SIG-M5 treated with dmso at 0.1 percent for 504 hours (cell line): Measurements from ENCODE around the gene SORBS1.

Experiments used
- DNase-seq: peaks from one replicate; lab custom pipeline; 2025; ENCODE audit not compliant: unreplicated experiment; lab: John Stamatoyannopoulos, UW

The SORBS1 gene

GRCh38 chr10:95277201-95277570 is 284.0 kb downstream of the SORBS1 start:
- DNase-seq = no peak

GRCh38 chr10:95276367-95277200 is 284.6 kb downstream of the SORBS1 start:
- no peak for DNase-seq

DNA sequence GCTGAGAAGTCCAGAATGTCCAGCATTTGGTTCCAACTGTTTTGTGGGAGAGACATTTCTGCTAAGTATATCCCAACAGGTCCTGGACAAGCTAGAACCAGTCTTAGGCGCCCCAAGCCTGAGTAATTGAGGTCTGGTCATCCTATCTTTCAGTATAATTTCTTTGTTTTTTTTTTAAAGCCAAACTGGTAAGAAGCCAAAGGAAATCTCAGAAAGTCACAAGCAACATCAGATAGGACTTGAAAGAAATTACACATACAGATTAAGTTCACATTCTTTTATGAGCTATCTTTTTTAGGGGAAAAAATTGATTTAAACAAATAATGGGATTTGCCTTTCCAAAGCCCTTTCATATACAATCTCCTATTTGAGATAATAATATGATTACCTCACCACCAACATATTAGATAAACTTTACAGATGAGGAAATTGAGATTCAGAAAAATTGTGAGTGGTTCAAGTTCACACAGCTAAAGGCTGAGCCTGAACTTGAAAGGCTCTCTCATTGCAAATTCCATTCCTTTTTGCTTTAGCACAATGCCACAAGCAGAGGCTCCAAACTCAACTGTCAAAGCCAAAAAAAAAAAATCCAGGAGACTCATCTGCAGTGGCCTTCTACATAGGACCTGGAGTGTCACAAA is 285.3 kb downstream of the SORBS1 start:
- no peak for DNase-seq

- DNase-seq = no peak
These were observed 287.5 kb downstream of the SORBS1 start for GRCh38 chr10:95273393-95274312.

GRCh38 chr10:95268438-95268837 is 292.7 kb downstream of the SORBS1 start:
- no peak for DNase-seq

DNA sequence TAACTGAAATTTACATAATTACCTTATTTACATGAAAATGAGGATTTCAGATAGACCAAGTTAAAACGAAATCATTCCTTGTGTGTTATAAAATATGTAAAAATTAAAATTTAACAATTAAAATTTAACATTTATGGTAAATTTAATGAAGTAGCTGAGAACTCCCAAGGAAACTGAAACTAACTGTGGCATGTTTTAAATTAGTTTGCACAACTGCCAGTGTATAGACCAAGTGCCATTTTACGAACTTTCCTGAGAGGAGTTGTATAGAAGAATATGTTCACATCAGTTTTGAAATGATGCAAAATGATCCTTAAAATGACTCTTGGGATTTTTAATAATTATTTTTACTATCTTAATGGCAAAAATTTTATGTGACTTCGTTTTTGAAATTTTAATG is 293.9 kb downstream of the SORBS1 start:
- no peak for DNase-seq

DNA sequence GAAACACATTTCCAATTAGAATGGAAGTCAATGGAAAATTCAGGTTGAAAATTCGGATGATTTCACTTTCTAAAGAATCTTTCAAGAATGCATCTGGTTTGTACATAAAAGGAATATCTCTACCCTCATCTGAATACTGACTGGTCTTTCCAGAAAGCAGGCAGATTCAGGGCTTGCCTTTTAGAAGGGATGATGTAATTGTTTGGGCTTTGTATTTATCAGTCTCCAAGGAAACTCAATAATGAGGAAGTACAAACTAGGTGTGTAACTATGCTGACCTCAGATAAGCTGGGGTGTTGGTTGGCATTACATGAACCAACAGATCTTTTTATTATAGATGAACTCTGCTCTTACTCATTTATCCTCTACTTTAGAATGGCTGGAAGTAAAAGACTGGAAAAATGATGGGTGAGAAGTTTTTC is 294.5 kb downstream of the SORBS1 start:
- DNase-seq = peak; percentile 66

DNA sequence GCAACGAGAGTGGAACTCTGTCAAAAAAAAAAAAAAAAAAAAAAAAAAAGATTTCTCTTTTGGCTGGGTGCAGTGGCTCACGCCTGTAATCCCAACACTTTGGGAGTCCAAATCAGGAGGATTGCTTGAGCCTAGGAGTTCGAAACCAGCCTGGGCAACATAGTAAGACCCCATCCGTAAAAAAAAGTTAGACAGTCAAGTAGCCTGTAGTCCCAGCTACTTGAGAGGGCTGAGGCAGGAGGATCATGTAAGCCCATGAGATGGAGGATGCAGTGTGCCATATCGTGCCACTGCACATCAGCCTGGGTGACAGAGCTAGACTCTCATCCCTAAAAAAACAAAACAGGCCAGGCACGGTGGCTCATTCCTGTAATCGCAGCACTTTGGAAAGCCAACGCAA is 295.6 kb downstream of the SORBS1 start:
- no peak for DNase-seq

- DNase-seq = no peak
These were observed 296.7 kb downstream of the SORBS1 start for GRCh38 chr10:95264227-95265051.

DNA sequence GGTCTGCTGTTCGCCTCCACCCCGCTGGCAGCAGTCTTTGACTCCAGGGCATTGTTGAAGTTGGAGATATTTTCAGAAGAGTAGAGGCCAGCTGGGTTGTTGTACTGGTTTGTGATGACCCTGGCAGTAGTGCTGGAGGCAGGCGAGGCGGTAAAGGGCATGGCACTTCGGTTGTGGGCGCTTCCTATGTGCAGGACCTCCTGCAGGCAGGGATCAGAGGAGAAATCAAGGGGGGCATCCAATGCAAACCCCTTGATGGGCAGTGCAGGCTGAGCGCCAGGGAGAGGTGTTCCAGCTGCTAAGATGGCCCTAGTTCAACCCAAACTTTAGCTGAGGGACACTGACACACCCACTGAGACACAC is 297.3 kb downstream of the SORBS1 start:
- no peak for DNase-seq

DNA sequence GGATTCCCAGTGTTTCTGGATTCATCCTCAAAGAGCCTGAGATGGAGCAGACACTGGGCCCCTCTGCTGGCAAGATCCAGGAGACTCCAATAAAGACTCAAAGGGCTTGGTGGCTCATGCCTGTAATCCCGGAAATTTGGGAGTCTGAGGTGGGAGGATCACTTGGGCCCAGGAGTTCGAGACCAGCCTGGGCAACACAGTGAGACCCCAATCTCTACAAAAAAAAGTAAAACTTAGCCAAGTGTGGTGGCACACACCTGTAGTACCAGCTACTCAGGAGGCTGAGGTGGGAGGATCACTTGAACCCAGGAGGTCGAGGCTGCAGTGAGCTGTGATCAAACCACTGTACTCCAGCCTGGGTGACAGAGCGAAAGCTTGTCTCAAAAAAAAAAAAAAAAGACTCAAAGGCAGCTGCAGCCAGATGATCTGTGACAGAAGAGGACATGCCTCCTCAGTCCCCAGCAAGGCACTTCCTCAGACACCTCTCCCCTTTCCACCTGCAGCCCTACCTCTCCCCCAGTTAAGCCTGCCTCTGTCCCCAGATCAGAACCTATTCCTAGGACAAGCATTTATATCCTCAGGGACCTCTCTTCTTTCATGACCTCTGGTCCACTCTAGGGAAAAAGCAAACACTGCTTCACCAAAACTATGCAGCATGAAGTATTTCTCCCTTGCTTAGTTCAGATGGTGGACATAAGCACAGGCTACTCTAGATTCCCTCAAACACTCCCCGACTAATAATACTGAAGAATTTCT is 298.2 kb downstream of the SORBS1 start:
- DNase-seq = no peak

- DNase-seq = no peak
These were observed 299.2 kb downstream of the SORBS1 start for GRCh38 chr10:95261926-95262325.
